PFSK-1 (cell line): ENCODE data around the gene FAM53B.

Experiments used
- POLR2AphosphoS5 ChIP-seq: IDR thresholded peaks from 2 replicates; pipeline ENCODE4 v1.6.1; 2012; ENCODE audit warnings: low read depth, mild to moderate bottlenecking, control low read depth, low read length, moderate library complexity
- TAF1 ChIP-seq: IDR thresholded peaks from 2 replicates; pipeline ENCODE4 v1.6.1; 2012; ENCODE audit warnings: low read length, control low read depth, borderline replicate concordance; ENCODE audit not compliant: insufficient read depth
- TF ChIP-seq, protein P1 (sequence below), 2 experiments: IDR thresholded peaks; 2 replicates each; pipeline versions ENCODE4 v1.6.1 to v1.8.0; 2011 to 2012; ENCODE audit warnings: low read depth in 2 of 2, low read length in 2 of 2, control low read depth in 1 of 2, inconsistent platforms in 1 of 2, mild to moderate bottlenecking in 1 of 2, moderate library complexity in 1 of 2; ENCODE audit not compliant: insufficient read depth in 1 of 2

GRCh38 chr10:124746992-124747391, 2.8 kb upstream of the FAM53B start:
- TF ChIP-seq TAF1 (no peak), POLR2AphosphoS5 (no peak)
- TF ChIP-seq, protein P1, sequence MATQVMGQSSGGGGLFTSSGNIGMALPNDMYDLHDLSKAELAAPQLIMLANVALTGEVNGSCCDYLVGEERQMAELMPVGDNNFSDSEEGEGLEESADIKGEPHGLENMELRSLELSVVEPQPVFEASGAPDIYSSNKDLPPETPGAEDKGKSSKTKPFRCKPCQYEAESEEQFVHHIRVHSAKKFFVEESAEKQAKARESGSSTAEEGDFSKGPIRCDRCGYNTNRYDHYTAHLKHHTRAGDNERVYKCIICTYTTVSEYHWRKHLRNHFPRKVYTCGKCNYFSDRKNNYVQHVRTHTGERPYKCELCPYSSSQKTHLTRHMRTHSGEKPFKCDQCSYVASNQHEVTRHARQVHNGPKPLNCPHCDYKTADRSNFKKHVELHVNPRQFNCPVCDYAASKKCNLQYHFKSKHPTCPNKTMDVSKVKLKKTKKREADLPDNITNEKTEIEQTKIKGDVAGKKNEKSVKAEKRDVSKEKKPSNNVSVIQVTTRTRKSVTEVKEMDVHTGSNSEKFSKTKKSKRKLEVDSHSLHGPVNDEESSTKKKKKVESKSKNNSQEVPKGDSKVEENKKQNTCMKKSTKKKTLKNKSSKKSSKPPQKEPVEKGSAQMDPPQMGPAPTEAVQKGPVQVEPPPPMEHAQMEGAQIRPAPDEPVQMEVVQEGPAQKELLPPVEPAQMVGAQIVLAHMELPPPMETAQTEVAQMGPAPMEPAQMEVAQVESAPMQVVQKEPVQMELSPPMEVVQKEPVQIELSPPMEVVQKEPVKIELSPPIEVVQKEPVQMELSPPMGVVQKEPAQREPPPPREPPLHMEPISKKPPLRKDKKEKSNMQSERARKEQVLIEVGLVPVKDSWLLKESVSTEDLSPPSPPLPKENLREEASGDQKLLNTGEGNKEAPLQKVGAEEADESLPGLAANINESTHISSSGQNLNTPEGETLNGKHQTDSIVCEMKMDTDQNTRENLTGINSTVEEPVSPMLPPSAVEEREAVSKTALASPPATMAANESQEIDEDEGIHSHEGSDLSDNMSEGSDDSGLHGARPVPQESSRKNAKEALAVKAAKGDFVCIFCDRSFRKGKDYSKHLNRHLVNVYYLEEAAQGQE (IDR thresholded peaks at IDR 0.05; ENCODE audit: insufficient read depth in 1 of 2, low read depth in 2 of 2, low read length in 2 of 2): no peak
